ENCODE measurements around the gene STXBP6.

DNA sequence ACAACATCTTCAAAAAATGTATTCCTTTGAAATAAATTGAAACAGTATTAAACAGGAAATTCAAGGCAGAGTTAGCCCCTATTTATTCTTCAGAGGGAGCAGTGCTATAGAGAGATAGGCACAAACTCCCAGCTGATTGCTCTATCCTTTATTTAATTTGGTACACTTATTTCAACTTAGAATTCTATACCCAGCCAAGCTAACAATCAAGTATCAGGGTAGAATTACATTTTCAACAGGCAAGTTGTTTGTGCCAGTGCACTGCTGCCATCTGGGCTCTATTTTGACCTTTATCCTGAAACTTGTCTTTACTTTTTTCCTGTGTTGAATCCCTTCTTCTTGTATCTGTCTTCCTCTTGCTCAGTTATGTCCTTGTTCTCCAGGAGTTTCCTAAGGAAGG is 159.2 kb downstream of the STXBP6 start:
- TF ChIP-seq RARB (CRISPR knock-in tag; IDR thresholded peaks at IDR 0.05) (no peak), ZFP3 (CRISPR knock-in tag; IDR thresholded peaks at IDR 0.05) (no peak), ZNF70 (CRISPR knock-in tag; IDR thresholded peaks at IDR 0.05) (no peak), BACH2 (CRISPR knock-in tag; IDR thresholded peaks at IDR 0.05; ENCODE audit: borderline replicate concordance) (no peak), SNAI2 (CRISPR knock-in tag; IDR thresholded peaks at IDR 0.05) (no peak), ZFP30 (CRISPR knock-in tag; IDR thresholded peaks at IDR 0.05) (no peak), ARNTL (CRISPR knock-in tag; IDR thresholded peaks at IDR 0.05; ENCODE audit: borderline replicate concordance, low read depth) (no peak)
